A549 (cell line): ENCODE data around the gene MINDY1. TPM values are rescaled to one million over a fixed set of nuclear protein-coding genes. Genes with fewer than 3 reads are reported as not detected.

Experiments
- ATAC-seq, 2 experiments: fragments of 200-7000 bp in 1 of 2; fragments of >200 bp in 1 of 2; cut with Nextera tagmentation in 1 of 2; cut with Tn5 transposase in 1 of 2; 3 replicates each; pipeline versions ENCODE4 v1.8.0 to v1.9.1; 2018 to 2020; ENCODE audit warnings: mild to moderate bottlenecking in 1 of 2, moderate library complexity in 1 of 2
- CTCF ChIA-PET: fragments of 300-600 bp; sonication (Branson Sonifier 250); formaldehyde crosslinking; extraction: SDS; loops from one replicate; lab custom pipeline; 2021; ENCODE audit warnings: antibody characterized with exemption, inconsistent platforms; lab: Yijun Ruan, JAX
- POLR2A ChIA-PET: fragments of 350-600 bp; formaldehyde crosslinking; extraction: SDS; loops from one replicate; lab custom pipeline; 2021; ENCODE audit warnings: antibody characterized with exemption, inconsistent platforms; lab: Yijun Ruan, JAX
- DNase-seq, 2 experiments: peaks; one replicate each; pipeline versions ENCODE4 v3.0.0 to v3.0.0-alpha.2; 2011 to 2016; ENCODE audit warnings: low read depth in 1 of 2, low spot score in 1 of 2
- FAIRE-seq: peaks from 2 replicates; lab custom pipeline; 2011; peaks lifted over from hg19 to GRCh38; lab: Jason Lieb, UNC
- H3K27ac ChIP-seq, 2 experiments: fragments of >200 bp; sonication (Bioruptor Twin); formaldehyde crosslinking; 3 replicates each; pipeline ENCODE4 v1.5.1; 2016 to 2017
- H3K4me1 ChIP-seq: fragments of >200 bp; sonication (Bioruptor Twin); formaldehyde crosslinking; 3 replicates; pipeline ENCODE4 v1.6.1; 2016
- H3K4me2 ChIP-seq: fragments of >200 bp; sonication (Bioruptor Twin); formaldehyde crosslinking; 3 replicates; pipeline ENCODE4 v1.6.1; 2016
- H3K4me3 ChIP-seq: fragments of >200 bp; sonication (Bioruptor Twin); formaldehyde crosslinking; 3 replicates; pipeline ENCODE4 v1.5.1; 2016
- H3K9me3 ChIP-seq: fragments of >200 bp; sonication (Bioruptor Twin); formaldehyde crosslinking; 3 replicates; pipeline ENCODE4 v1.6.1; 2016
- ATOH8 ChIP-seq: fragments of 250-450 bp; sonication (Bioruptor Pico); IDR thresholded peaks from 2 replicates; pipeline ENCODE4 v1.5.0; 2020; ENCODE audit warnings: low read depth, mild to moderate bottlenecking, moderate library complexity
- BCL3 ChIP-seq: fragments of >200 bp; sonication (Bioruptor Twin); formaldehyde crosslinking; IDR thresholded peaks from 3 replicates; pipeline ENCODE4 v1.6.1; 2016
- BHLHE40 ChIP-seq: IDR thresholded peaks from 2 replicates; pipeline ENCODE4 v1.6.1; 2012; ENCODE audit warnings: low read depth, low read length, inconsistent platforms
- CHD4 ChIP-seq: fragments of 200-600 bp; sonication (generic); IDR thresholded peaks from 2 replicates; pipeline ENCODE4 v1.6.1; 2016; ENCODE audit warnings: antibody characterized with exemption, mild to moderate bottlenecking, borderline replicate concordance
- FOSB ChIP-seq: fragments of 250-450 bp; sonication (Bioruptor Pico); IDR thresholded peaks from 2 replicates; pipeline ENCODE4 v1.5.0; 2020; ENCODE audit warnings: mild to moderate bottlenecking, moderate library complexity
- GATA3 ChIP-seq: IDR thresholded peaks from 2 replicates; pipeline ENCODE4 v1.6.1; 2012; ENCODE audit warnings: borderline replicate concordance
- HDAC2 ChIP-seq: fragments of 200-600 bp; sonication (generic); IDR thresholded peaks from 2 replicates; pipeline ENCODE4 v1.6.1; 2016
- HEYL ChIP-seq: fragments of 250-450 bp; sonication (Bioruptor Pico); IDR thresholded peaks from 2 replicates; pipeline ENCODE4 v1.8.0; 2021; ENCODE audit warnings: mild to moderate bottlenecking, moderate library complexity
- HOXA7 ChIP-seq: fragments of 250-450 bp; sonication (Bioruptor Pico); IDR thresholded peaks from 2 replicates; pipeline ENCODE4 v1.5.0; 2020; ENCODE audit warnings: mild to moderate bottlenecking, moderate library complexity
- HOXB13 ChIP-seq: fragments of 250-450 bp; sonication (Bioruptor Pico); IDR thresholded peaks from 2 replicates; pipeline ENCODE4 v1.5.0; 2020; ENCODE audit warnings: low read depth, mild to moderate bottlenecking, moderate library complexity
- JUN ChIP-seq, 2 experiments: fragments of >200 bp; sonication (Bioruptor Twin); formaldehyde crosslinking; IDR thresholded peaks; 2 replicates in 1 of 2; 3 replicates in 1 of 2; pipeline ENCODE4 v1.6.1; 2016 to 2017
- JUNB ChIP-seq: fragments of >200 bp; sonication (Bioruptor Twin); formaldehyde crosslinking; IDR thresholded peaks from 2 replicates; pipeline ENCODE4 v1.6.1; 2016
- MAFK ChIP-seq: fragments of 450-650 bp; IDR thresholded peaks from 2 replicates; pipeline ENCODE4 v1.6.1; 2014; ENCODE audit not compliant: partially characterized antibody
- MAZ ChIP-seq: fragments of 150-350 bp; IDR thresholded peaks from 2 replicates; pipeline ENCODE4 v1.6.1; 2014; ENCODE audit warnings: antibody characterized with exemption, low read depth, low read length, borderline replicate concordance
- MYC ChIP-seq: IDR thresholded peaks from 2 replicates; pipeline ENCODE4 v1.6.1; 2012; ENCODE audit warnings: mild to moderate bottlenecking, inconsistent platforms, low read length, improper control_type of control experiment, borderline replicate concordance
- NR3C1 ChIP-seq: fragments of >200 bp; sonication (Bioruptor Twin); formaldehyde crosslinking; IDR thresholded peaks from 3 replicates; pipeline ENCODE4 v1.6.1; 2017
- PHF8 ChIP-seq: fragments of 200-600 bp; sonication (generic); IDR thresholded peaks from 2 replicates; pipeline ENCODE4 v1.6.1; 2016; ENCODE audit warnings: low read depth, mild to moderate bottlenecking, antibody characterized with exemption, moderate library complexity, borderline replicate concordance
- POLR2A ChIP-seq: IDR thresholded peaks from 2 replicates; pipeline ENCODE4 v1.6.1; 2012; ENCODE audit warnings: mild to moderate bottlenecking, low read length
- RAD21 ChIP-seq, 2 experiments: fragments of >200 bp in 1 of 2; sonication (Bioruptor Twin) in 1 of 2; formaldehyde crosslinking in 1 of 2; IDR thresholded peaks in 1 of 2; conservative IDR thresholded peaks in 1 of 2; 2 replicates in 1 of 2; 3 replicates in 1 of 2; pipeline ENCODE4 v1.6.1; 2012 to 2018; ENCODE audit warnings: inconsistent platforms in 1 of 2
- RARB ChIP-seq: fragments of 250-450 bp; sonication (Bioruptor Pico); IDR thresholded peaks from 2 replicates; pipeline ENCODE4 v1.8.0; 2021; ENCODE audit warnings: mild to moderate bottlenecking, moderate library complexity
- RFX5 ChIP-seq: fragments of 450-650 bp; IDR thresholded peaks from 2 replicates; pipeline ENCODE4 v1.7.1; 2014; ENCODE audit warnings: antibody characterized with exemption, mild to moderate bottlenecking, moderate library complexity
- SMC3 ChIP-seq: fragments of >200 bp; sonication (Bioruptor Twin); formaldehyde crosslinking; IDR thresholded peaks from 3 replicates; pipeline ENCODE4 v1.6.1; 2018; ENCODE audit warnings: inconsistent platforms
- TFCP2L1 ChIP-seq: fragments of 250-450 bp; sonication (Bioruptor Pico); IDR thresholded peaks from 2 replicates; pipeline ENCODE4 v1.5.0; 2021; ENCODE audit warnings: mild to moderate bottlenecking
- TP53 ChIP-seq: fragments of 250-450 bp; sonication (Bioruptor Pico); IDR thresholded peaks from 2 replicates; pipeline ENCODE4 v1.5.0; 2021; ENCODE audit warnings: mild to moderate bottlenecking, moderate library complexity
- USF2 ChIP-seq: fragments of 450-650 bp; IDR thresholded peaks from 2 replicates; pipeline ENCODE4 v1.6.1; 2014; ENCODE audit warnings: antibody characterized with exemption
- ZC3H11A ChIP-seq: fragments of 450-650 bp; IDR thresholded peaks from 2 replicates; pipeline ENCODE4 v1.6.1; 2014; ENCODE audit warnings: antibody characterized with exemption, mild to moderate bottlenecking
- ZFP36 ChIP-seq: fragments of 450-650 bp; IDR thresholded peaks from 2 replicates; pipeline ENCODE4 v1.6.1; 2014; ENCODE audit warnings: borderline replicate concordance; ENCODE audit not compliant: partially characterized antibody
- ZNF302 ChIP-seq: fragments of 250-450 bp; sonication (Bioruptor Pico); IDR thresholded peaks from 2 replicates; pipeline ENCODE4 v1.9.0; 2021; ENCODE audit warnings: inconsistent platforms, mild to moderate bottlenecking, moderate library complexity
- ZSCAN20 ChIP-seq: fragments of 250-450 bp; sonication (Bioruptor Pico); IDR thresholded peaks from 2 replicates; pipeline ENCODE4 v1.8.0; 2022; ENCODE audit warnings: mild to moderate bottlenecking, moderate library complexity
- WGBS: methylation state at CpG from one replicate; pipeline ENCODE4 v1.1.6; 2017; ENCODE audit errors: missing lambda C conversion rate; 5-methylcytosine and 5-hydroxymethylcytosine counted together
- polyA plus RNA-seq, 4 experiments: library from polyadenylated mRNA; depleted of rRNA in 3 of 4; stranded (reverse); fragments of >200 nt; fragmentation: RNase III in 1 of 4; extraction: RNeasy Plus Mini Kit Qiagen cat#74134 plus additional on column Dnase treatment in 1 of 4; gene quantifications; 2 replicates in 3 of 4; 3 replicates in 1 of 4; pipeline ENCODE4 v1.2.3, GENCODE V29; 2011 to 2017
- TF ChIP-seq, protein P1 (sequence below): IDR thresholded peaks from 2 replicates; pipeline ENCODE4 v1.6.1; 2012
- TF ChIP-seq, protein P2 (sequence below): fragments of 250-450 bp; sonication (Bioruptor Pico); IDR thresholded peaks from 2 replicates; pipeline ENCODE4 v1.5.0; 2021; ENCODE audit warnings: mild to moderate bottlenecking, moderate library complexity, borderline replicate concordance
- TF ChIP-seq, protein P3 (sequence below): fragments of >200 bp; sonication (Bioruptor Twin); formaldehyde crosslinking; IDR thresholded peaks from 2 replicates; pipeline ENCODE4 v1.6.1; 2016

Gene MINDY1
- polyA plus RNA-seq, 2 of the 4 experiments (the other 2 are of a cell fraction) = 4.8 to 5.2 TPM

GRCh38 chr1:151047591-151047924, 40.9 kb upstream of the MINDY1 start, which contains the start of gene C1orf56:
TSS of gene C1orf56 (plus strand) at chr1:151047751. CDS start at chr1:151047848, 97 bp downstream.
- TF ChIP-seq BHLHE40 = no peak
- no peak for TF ChIP-seq HEYL (CRISPR knock-in tag)
- TF ChIP-seq, protein P1, sequence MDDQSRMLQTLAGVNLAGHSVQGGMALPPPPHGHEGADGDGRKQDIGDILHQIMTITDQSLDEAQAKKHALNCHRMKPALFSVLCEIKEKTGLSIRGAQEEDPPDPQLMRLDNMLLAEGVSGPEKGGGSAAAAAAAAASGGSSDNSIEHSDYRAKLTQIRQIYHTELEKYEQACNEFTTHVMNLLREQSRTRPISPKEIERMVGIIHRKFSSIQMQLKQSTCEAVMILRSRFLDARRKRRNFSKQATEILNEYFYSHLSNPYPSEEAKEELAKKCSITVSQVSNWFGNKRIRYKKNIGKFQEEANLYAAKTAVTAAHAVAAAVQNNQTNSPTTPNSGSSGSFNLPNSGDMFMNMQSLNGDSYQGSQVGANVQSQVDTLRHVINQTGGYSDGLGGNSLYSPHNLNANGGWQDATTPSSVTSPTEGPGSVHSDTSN = no peak
- TF ChIP-seq PHF8 = no peak
- no peak for TF ChIP-seq JUNB
- TF ChIP-seq FOSB = no peak
- TF ChIP-seq MYC = no peak
- TF ChIP-seq ZNF302 (CRISPR knock-in tag) = no peak
- TF ChIP-seq GATA3 = no peak
- TF ChIP-seq MAZ = no peak; the same call in 1 of the 2 replicates
- TF ChIP-seq BCL3 = peak; percentile 71; the same call in 1 of the 3 replicates
- TF ChIP-seq HDAC2 = no peak
- no peak for TF ChIP-seq RARB
- TF ChIP-seq ZSCAN20 (CRISPR knock-in tag) = no peak
- TF ChIP-seq MAFK = no peak
- TF ChIP-seq POLR2A = peak; percentile 61
- peak in 1 of 2 experiments; percentile 53; a peak in 1 of 5 replicates for TF ChIP-seq JUN (IDR thresholded peaks at IDR 0.05)
- TF ChIP-seq ATOH8 (CRISPR knock-in tag) = no peak
- no peak for TF ChIP-seq HOXA7
- no peak for TF ChIP-seq ZC3H11A
- TF ChIP-seq ZFP36 = no peak
- no peak for TF ChIP-seq NR3C1
- no peak for TF ChIP-seq USF2
- 0 out of 2 replicates have a peak, but pooled peaks have one; percentile 37 for TF ChIP-seq TFCP2L1
- TF ChIP-seq TP53 (CRISPR knock-in tag) = no peak
- no peak for TF ChIP-seq CHD4
- TF ChIP-seq RAD21 (conservative IDR thresholded peaks at IDR 0.05 in 1 of 2, IDR thresholded peaks at IDR 0.05 in 1 of 2) = no peak
- peak within 1 kb of the TSS; percentile 80 for H3K4me3 ChIP-seq
- FAIRE-seq (no peak), ATAC-seq (peak; percentile 82 to 84), DNase-seq (peak; percentile 76 to 91)
- no peaks in the 10 kb centered on the region for H3K9me3 ChIP-seq
- ChIA-PET POLR2A (interaction anchor here (1.0 to 2.0 kb wide), 5 partner anchors 12 to 41 kb away, joined by 3 to 34 read pairs (median 4); partner anchors contain the start of genes CDC42SE1, MINDY1 and MLLT11), CTCF (interaction anchor here (0.6 to 7.8 kb wide), 18 partner anchors 8 to 90 kb away, joined by 3 to 62 read pairs (median 3); partner anchors contain the start of genes CDC42SE1 and MINDY1)
- H3K4me1 ChIP-seq = peaks cover 16% of the 10 kb centered on the region
- WGBS = 4% methylated on average over 17 of the region's 29 CpGs
- peak within 1 kb of the TSS; percentile 95 for H3K4me2 ChIP-seq
- H3K27ac ChIP-seq = peak within 1 kb of the TSS; percentile 94 to 96

- peaks cover 5% of the 10 kb centered on the region; the same call in 1 of the 3 replicates for H3K4me1 ChIP-seq
- H3K9me3 ChIP-seq = no peaks in the 10 kb centered on the region
- 93% methylated on average over 1 of the region's 1 CpG for WGBS
- no peak overlapping the region for H3K27ac ChIP-seq
- POLR2A ChIA-PET = interaction anchor here (0.6 kb wide), 1 partner anchor 287 kb away, joined by 4 read pairs; no protein-coding TSS in a partner anchor
- ATAC-seq (no peak), DNase-seq (no peak), FAIRE-seq (no peak)
- no peak overlapping the region for H3K4me3 ChIP-seq
- CTCF ChIA-PET = interaction anchor here (0.7 to 2.8 kb wide), 6 partner anchors 16 to 212 kb away, joined by 3 to 14 read pairs (median 3); partner anchors contain the start of genes CDC42SE1 and MLLT11
- H3K4me2 ChIP-seq = no peak overlapping the region
- TF ChIP-seq HOXB13 (no peak), ZC3H11A (no peak), SMC3 (no peak), HEYL (CRISPR knock-in tag) (no peak), POLR2A (no peak), NR3C1 (no peak), MAZ (no peak), RFX5 (no peak), RAD21 (conservative IDR thresholded peaks at IDR 0.05 in 1 of 2, IDR thresholded peaks at IDR 0.05 in 1 of 2) (no peak), ATOH8 (CRISPR knock-in tag) (no peak)
- TF ChIP-seq, protein P2, sequence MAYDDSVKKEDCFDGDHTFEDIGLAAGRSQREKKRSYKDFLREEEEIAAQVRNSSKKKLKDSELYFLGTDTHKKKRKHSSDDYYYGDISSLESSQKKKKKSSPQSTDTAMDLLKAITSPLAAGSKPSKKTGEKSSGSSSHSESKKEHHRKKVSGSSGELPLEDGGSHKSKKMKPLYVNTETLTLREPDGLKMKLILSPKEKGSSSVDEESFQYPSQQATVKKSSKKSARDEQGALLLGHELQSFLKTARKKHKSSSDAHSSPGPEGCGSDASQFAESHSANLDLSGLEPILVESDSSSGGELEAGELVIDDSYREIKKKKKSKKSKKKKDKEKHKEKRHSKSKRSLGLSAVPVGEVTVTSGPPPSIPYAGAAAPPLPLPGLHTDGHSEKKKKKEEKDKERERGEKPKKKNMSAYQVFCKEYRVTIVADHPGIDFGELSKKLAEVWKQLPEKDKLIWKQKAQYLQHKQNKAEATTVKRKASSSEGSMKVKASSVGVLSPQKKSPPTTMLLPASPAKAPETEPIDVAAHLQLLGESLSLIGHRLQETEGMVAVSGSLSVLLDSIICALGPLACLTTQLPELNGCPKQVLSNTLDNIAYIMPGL (CRISPR knock-in tag) = no peak
- TF ChIP-seq, protein P3, sequence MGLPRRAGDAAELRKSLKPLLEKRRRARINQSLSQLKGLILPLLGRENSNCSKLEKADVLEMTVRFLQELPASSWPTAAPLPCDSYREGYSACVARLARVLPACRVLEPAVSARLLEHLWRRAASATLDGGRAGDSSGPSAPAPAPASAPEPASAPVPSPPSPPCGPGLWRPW = no peak
These were observed 36.5 kb upstream of the MINDY1 start for GRCh38 chr1:151043163-151043562.
